Measurements from ENCODE around the gene SPRR5.

DNA sequence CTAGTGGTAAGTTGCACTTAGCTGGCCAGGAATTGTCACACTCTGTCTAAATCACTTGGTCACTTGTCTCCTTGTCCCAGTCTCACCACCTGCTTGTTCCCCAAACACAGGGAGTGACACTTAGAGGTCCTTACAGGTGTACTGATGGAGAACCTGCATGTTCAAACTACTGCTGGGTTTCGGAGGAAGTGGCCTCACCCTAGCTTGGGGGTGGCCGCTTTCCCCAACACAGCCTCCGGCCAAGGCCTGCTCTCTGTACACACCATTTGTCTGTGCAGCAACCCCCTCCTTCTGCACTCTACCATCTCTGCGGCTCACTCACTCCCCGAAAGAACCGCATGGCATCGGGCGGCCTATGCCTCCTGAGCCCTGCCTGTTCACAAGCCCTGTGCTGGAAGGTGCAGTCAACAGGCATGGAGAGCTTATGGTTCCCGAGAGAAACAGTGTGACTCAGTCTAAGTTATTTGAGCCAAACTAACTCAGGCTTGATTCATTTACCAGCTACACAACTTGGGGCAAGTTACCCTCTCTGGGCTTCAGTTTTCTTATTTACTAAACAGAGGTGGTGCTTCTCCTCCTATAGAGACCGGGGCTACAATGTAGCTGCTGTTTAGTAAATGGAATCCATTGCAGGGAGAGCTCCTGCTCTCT, 12.9 kb downstream of the SPRR5 start:
- TF ChIP-seq, protein P1, sequence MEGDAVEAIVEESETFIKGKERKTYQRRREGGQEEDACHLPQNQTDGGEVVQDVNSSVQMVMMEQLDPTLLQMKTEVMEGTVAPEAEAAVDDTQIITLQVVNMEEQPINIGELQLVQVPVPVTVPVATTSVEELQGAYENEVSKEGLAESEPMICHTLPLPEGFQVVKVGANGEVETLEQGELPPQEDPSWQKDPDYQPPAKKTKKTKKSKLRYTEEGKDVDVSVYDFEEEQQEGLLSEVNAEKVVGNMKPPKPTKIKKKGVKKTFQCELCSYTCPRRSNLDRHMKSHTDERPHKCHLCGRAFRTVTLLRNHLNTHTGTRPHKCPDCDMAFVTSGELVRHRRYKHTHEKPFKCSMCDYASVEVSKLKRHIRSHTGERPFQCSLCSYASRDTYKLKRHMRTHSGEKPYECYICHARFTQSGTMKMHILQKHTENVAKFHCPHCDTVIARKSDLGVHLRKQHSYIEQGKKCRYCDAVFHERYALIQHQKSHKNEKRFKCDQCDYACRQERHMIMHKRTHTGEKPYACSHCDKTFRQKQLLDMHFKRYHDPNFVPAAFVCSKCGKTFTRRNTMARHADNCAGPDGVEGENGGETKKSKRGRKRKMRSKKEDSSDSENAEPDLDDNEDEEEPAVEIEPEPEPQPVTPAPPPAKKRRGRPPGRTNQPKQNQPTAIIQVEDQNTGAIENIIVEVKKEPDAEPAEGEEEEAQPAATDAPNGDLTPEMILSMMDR (IDR thresholded peaks at IDR 0.05; ENCODE audit: low read length): no peak
- no peak for TF ChIP-seq EZH2 (IDR thresholded peaks at IDR 0.05; ENCODE audit: borderline replicate concordance, low read length)
